Epithelial cell of proximal tubule (primary cell): ENCODE results near the gene PREX1. TPM values are rescaled to one million over a fixed set of nuclear protein-coding genes. Genes with fewer than 3 reads are reported as not detected.

ENCODE experiments used
- DNase-seq: peaks from one replicate; pipeline ENCODE4 v3.0.0-alpha.2; 2011; ENCODE audit warnings: low read depth
- H3K4me3 ChIP-seq: 2 replicates; pipeline ENCODE4 v1.5.1; 2011; ENCODE audit warnings: low read depth, mild to moderate bottlenecking, low read length
- CTCF ChIP-seq: conservative IDR thresholded peaks from 2 replicates; pipeline ENCODE4 v1.5.1; 2012; ENCODE audit warnings: low read depth, mild to moderate bottlenecking, low read length
- total RNA-seq: library from RNA; depleted of rRNA; stranded (reverse); fragments of >200 nt; gene quantifications from 2 replicates; pipeline ENCODE4 v1.2.3, GENCODE V29; 2015

The PREX1 gene
- total RNA-seq, 1 donor from 2014 or later, result 4.7 TPM

- TF ChIP-seq CTCF, result no peak
- no peak for DNase-seq
- no peak overlapping the region for H3K4me3 ChIP-seq
These were observed 13.5 kb upstream of the PREX1 start for GRCh38 chr20:48841196-48841874.

GRCh38 chr20:48839154-48839917 lies 11.5 kb upstream of the PREX1 start:
- TF ChIP-seq CTCF, result no peak
- DNase-seq, result no peak
- H3K4me3 ChIP-seq, result no peak overlapping the region

- H3K4me3 ChIP-seq, result no peak overlapping the region
- DNase-seq, result no peak
- no peak for TF ChIP-seq CTCF
These were observed 9.2 kb upstream of the PREX1 start for GRCh38 chr20:48837014-48837413.

GRCh38 chr20:48835390-48835789 lies 7.6 kb upstream of the PREX1 start:
- TF ChIP-seq CTCF, result no peak
- DNase-seq, result no peak
- H3K4me3 ChIP-seq, result no peak overlapping the region

GRCh38 chr20:48834278-48834677 lies 6.5 kb upstream of the PREX1 start:
- H3K4me3 ChIP-seq, result no peak overlapping the region
- DNase-seq, result no peak
- TF ChIP-seq CTCF, result no peak

GRCh38 chr20:48832405-48832730 lies 4.6 kb upstream of the PREX1 start:
- no peak for TF ChIP-seq CTCF
- H3K4me3 ChIP-seq, result no peak overlapping the region
- DNase-seq, result no peak
